ENCODE data around the gene SEZ6L2. TPM values are rescaled to one million over a fixed set of nuclear protein-coding genes. Genes with fewer than 3 reads are reported as not detected.
A peak's percentile ranks its signal among the peaks of the same experiment; 100 is the strongest.

SEZ6L2 gene
- total and polyA plus RNA-seq, 2 of the 13 experiments (the other 11 are each of a cell fraction or from before 2014, with no cell fraction given): 14.9 to 16.9 TPM

GRCh38 chr16:29925105-29925756, 25.9 kb upstream of the SEZ6L2 start (continued):
- TF ChIP-seq DMTF1 (CRISPR knock-in tag; IDR thresholded peaks at IDR 0.05) (0 out of 2 replicates have a peak, but pooled peaks have one; percentile 38), ZSCAN21 (CRISPR knock-in tag; IDR thresholded peaks at IDR 0.05; ENCODE audit: borderline replicate concordance) (no peak), MYPOP (CRISPR knock-in tag; IDR thresholded peaks at IDR 0.05) (peak; percentile 8; the same call in 1 of the 2 replicates), ZNF556 (CRISPR knock-in tag; IDR thresholded peaks at IDR 0.05; ENCODE audit: borderline replicate concordance) (no peak), ZNF709 (CRISPR knock-in tag; IDR thresholded peaks at IDR 0.05) (no peak), MLLT10 (CRISPR knock-in tag; IDR thresholded peaks at IDR 0.05) (no peak), PRDM10 (CRISPR knock-in tag; IDR thresholded peaks at IDR 0.05; ENCODE audit: low read depth) (0 out of 2 replicates have a peak, but pooled peaks have one; percentile 12), SRSF4 (IDR thresholded peaks at IDR 0.05; ENCODE audit: low read depth, low read length, poor library complexity, severe bottlenecking) (no peak), MEF2D (CRISPR knock-in tag; IDR thresholded peaks at IDR 0.05) (no peak), MAFF (IDR thresholded peaks at IDR 0.05; ENCODE audit: low read depth, low read length) (no peak), ZNF12 (CRISPR knock-in tag; IDR thresholded peaks at IDR 0.05) (no peak), ZNF350 (CRISPR knock-in tag; IDR thresholded peaks at IDR 0.05; ENCODE audit: borderline replicate concordance, low read depth) (no peak; the same call in 1 of the 2 replicates), ZNF446 (CRISPR knock-in tag; IDR thresholded peaks at IDR 0.05) (peak; percentile 12; the same call in 1 of the 2 replicates), ZNF337 (CRISPR knock-in tag; IDR thresholded peaks at IDR 0.05; ENCODE audit: borderline replicate concordance, low read depth) (no peak), ZNF275 (CRISPR knock-in tag; IDR thresholded peaks at IDR 0.05; ENCODE audit: borderline replicate concordance) (no peak), SP2 (CRISPR knock-in tag; IDR thresholded peaks at IDR 0.05) (no peak), SMAD1 (CRISPR knock-in tag; IDR thresholded peaks at IDR 0.05; ENCODE audit: borderline replicate concordance, low read depth) (no peak), ZIK1 (CRISPR knock-in tag; IDR thresholded peaks at IDR 0.05; ENCODE audit: borderline replicate concordance, low read depth) (peak; percentile 6; the same call in 1 of the 2 replicates), ZNF256 (CRISPR knock-in tag; conservative IDR thresholded peaks at IDR 0.05) (no peak), MXI1 (IDR thresholded peaks at IDR 0.05; ENCODE audit: borderline replicate concordance, low read depth, low read length) (no peak), U2AF1 (optimal IDR thresholded peaks at IDR 0.05; ENCODE audit: low read depth, low read length) (no peak)

Data from HepG2 (cell line).